Measurements from ENCODE around the gene ZNF497.
A peak's percentile ranks its signal among the peaks of the same experiment; 100 is the strongest.

ZNF497 gene

DNA sequence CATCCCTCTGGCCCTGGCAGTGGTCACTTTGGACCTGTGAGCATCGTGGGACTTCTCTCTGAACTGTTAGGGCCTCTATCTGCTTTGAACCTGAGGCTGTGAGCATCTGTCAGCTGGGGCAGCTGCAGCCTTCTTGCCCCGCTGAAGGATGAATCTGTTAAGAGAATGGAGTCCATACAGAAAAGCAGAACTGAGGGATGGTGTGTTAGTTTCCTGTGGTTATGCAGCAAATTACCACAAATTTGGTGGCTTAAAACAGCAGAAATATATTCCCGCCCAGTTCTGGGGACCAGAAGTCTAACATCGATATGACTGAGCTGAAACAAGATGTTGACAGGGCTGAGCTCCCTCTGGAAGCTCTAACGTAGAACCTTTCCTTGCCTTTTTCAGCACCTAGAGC is 1.6 kb upstream of the ZNF497 start:
- Histone ChIP-seq H3K27me3 (ENCODE audit: insufficient read depth, low read length) (no peaks in the 10 kb centered on the region), H3K36me3 (ENCODE audit: insufficient read depth, low read length) (no peaks in the 10 kb centered on the region), H3K4me3 (ENCODE audit: low read depth, low read length) (no peak overlapping the region), H3K4me1 (ENCODE audit: control insufficient read depth, insufficient read depth, low read length, unreplicated experiment) (no peaks in the 10 kb centered on the region), H2AFZ (ENCODE audit: low read length, unreplicated experiment) (no peak overlapping the region), H3K27ac (ENCODE audit: low read depth, low read length) (no peak overlapping the region), H3K79me2 (ENCODE audit: control insufficient read depth, insufficient read depth, low read length, unreplicated experiment) (no peaks in the 10 kb centered on the region)

DNA sequence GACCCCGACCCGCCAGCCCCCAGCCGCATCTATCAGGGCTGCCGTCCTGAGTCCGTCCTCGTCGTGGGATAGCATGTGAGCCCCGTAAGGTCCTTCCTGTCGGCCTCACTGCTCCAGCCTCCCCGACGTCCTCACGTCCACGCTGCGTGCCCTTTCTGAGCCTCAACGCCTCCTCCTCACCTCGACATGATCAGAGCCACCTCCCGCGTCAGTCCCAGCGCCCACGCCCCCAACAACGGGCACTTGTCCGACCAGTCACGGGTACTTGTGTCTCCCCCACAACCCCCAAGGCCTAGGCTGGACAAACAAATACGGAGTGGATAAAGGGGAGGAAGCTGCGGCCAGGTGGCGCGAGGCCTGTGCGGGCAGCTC is 665 bp downstream of the ZNF497 start:
- Histone ChIP-seq H2AFZ (ENCODE audit: low read length, unreplicated experiment) (peak overlapping the region; percentile 94), H3K79me2 (ENCODE audit: control insufficient read depth, insufficient read depth, low read length, unreplicated experiment) (no peaks in the 10 kb centered on the region), H3K27ac (ENCODE audit: low read depth, low read length) (peak overlapping the region; percentile 89), H3K4me1 (ENCODE audit: control insufficient read depth, insufficient read depth, low read length, unreplicated experiment) (no peaks in the 10 kb centered on the region), H3K36me3 (ENCODE audit: insufficient read depth, low read length) (no peaks in the 10 kb centered on the region), H3K4me3 (ENCODE audit: low read depth, low read length) (peak overlapping the region; percentile 92), H3K27me3 (ENCODE audit: insufficient read depth, low read length) (no peaks in the 10 kb centered on the region)

DNA sequence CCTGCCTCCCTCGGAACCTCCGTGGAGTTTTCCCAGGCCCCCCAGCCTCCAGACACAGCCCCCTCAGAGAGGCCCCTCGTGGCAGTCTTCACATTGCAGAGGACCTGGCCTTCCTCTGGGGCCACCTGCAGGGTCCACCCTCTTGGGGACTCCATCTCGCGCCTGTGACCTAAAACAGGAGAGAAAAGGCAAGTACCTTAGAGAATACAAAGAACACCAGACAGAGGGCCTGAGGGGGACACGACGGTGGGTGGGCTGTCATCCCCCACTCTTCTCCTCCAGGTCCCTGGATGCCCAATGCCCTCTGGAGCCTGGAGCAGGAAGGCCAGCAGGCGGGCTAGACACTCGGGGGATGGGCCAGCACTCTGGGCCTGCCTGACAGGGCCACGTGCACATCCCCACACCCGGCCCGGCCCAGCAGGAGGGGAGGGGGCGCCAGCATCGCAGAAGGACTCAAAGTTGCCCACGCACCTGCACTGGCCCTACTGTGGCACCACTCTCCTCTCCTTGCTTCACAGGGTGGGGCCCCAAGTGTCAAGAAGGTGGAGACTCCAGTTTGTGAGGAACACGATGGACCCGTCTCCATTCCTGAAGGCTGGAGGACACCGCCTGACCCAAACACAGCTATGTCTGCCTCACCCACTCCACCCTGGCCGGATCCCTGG is 4.9 kb downstream of the ZNF497 start:
- H3K79me2 ChIP-seq (ENCODE audit: control insufficient read depth, insufficient read depth, low read length, unreplicated experiment): no peaks in the 10 kb centered on the region
- no peak overlapping the region for H3K4me3 ChIP-seq (ENCODE audit: low read depth, low read length)
- no peaks in the 10 kb centered on the region for H3K4me1 ChIP-seq (ENCODE audit: control insufficient read depth, insufficient read depth, low read length, unreplicated experiment)
- no peak overlapping the region for H3K27ac ChIP-seq (ENCODE audit: low read depth, low read length)
- H3K36me3 ChIP-seq (ENCODE audit: insufficient read depth, low read length): no peaks in the 10 kb centered on the region
- H3K27me3 ChIP-seq (ENCODE audit: insufficient read depth, low read length): no peaks in the 10 kb centered on the region
- no peak overlapping the region for H2AFZ ChIP-seq (ENCODE audit: low read length, unreplicated experiment)

DNA sequence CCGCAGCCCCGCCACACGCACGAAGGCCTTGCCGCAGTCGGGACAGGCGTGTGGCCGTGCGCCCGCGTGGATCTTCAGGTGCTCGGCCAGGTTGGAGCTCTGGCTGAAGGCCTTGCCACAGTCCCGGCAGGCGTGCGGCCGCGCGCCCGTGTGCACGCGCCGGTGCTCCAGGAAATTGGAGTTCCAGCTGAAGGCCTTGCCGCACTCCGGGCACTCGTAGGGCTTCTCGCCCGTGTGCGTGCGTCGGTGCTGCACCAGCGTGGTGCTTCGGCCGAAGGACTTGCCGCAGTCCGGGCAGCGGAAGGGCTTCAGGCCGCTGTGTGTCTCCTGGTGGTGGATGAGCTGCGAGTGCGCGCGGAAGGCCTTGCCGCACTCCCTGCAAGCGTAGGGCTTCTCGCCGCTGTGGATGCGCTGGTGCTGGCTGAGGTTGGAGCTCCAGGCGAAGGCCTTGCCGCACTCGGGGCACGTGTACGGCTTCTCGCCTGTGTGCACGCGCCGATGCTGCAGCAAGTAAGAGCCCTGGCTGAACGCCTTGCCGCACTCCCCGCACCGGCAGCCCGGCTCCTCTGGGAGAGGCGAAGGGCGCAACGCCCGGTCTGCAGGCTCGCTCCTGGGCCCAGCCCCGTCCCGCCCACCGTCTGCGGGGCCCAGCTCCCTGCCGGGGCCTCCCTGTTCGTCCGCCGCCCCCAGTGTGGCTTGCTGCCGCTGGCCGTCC is 5.6 kb downstream of the ZNF497 start:
- Histone ChIP-seq H3K27ac (ENCODE audit: low read depth, low read length) (no peak overlapping the region), H2AFZ (ENCODE audit: low read length, unreplicated experiment) (no peak overlapping the region), H3K79me2 (ENCODE audit: control insufficient read depth, insufficient read depth, low read length, unreplicated experiment) (no peaks in the 10 kb centered on the region), H3K4me1 (ENCODE audit: control insufficient read depth, insufficient read depth, low read length, unreplicated experiment) (no peaks in the 10 kb centered on the region), H3K36me3 (ENCODE audit: insufficient read depth, low read length) (no peaks in the 10 kb centered on the region), H3K27me3 (ENCODE audit: insufficient read depth, low read length) (no peaks in the 10 kb centered on the region), H3K4me3 (ENCODE audit: low read depth, low read length) (no peak overlapping the region)

DNA sequence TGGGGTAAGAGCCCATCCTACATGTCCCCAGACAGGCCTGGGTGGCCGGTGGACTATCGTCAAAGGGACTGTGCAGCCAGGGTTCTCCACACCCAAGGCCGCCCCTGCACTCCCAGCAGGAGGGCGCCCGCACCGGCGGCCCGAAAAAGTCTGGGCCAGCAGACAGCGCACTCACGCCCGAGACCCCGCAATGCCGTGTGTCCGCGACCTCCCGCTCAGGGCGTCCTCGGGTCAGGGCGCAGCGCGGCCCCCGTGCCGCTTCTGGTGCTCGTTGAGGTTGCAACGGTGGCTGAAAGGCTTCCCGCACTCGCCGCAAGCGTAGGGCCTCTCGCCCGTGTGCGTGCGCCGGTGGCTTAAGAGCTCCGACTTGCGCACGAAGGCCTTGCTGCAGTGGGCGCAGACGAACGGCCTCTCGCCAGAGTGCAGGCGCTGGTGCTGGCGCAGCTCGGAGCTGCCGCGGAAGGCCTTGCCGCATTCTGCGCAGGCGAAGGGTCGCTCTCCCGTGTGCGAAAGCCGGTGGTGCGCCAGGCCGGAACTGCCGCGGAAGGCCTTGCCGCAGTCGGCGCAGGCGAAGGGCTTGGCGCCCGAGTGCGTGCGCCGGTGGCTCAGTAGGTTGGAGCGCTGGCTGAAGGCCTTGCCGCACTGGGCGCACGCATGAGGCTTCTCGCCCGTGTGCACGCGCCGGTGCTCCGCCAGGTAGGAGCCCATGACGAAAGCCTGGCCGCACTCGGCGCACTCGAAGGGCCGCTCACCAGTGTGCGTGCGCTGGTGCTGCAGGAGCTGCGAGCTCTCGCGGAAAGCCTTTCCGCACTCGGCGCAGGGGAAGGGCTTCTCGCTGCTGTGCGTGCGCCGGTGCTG is 6.4 kb downstream of the ZNF497 start:
- no peak overlapping the region for H2AFZ ChIP-seq (ENCODE audit: low read length, unreplicated experiment)
- H3K36me3 ChIP-seq (ENCODE audit: insufficient read depth, low read length): no peaks in the 10 kb centered on the region
- no peaks in the 10 kb centered on the region for H3K79me2 ChIP-seq (ENCODE audit: control insufficient read depth, insufficient read depth, low read length, unreplicated experiment)
- no peak overlapping the region for H3K27ac ChIP-seq (ENCODE audit: low read depth, low read length)
- no peaks in the 10 kb centered on the region for H3K4me1 ChIP-seq (ENCODE audit: control insufficient read depth, insufficient read depth, low read length, unreplicated experiment)
- H3K27me3 ChIP-seq (ENCODE audit: insufficient read depth, low read length): no peaks in the 10 kb centered on the region
- H3K4me3 ChIP-seq (ENCODE audit: low read depth, low read length): no peak overlapping the region

DNA sequence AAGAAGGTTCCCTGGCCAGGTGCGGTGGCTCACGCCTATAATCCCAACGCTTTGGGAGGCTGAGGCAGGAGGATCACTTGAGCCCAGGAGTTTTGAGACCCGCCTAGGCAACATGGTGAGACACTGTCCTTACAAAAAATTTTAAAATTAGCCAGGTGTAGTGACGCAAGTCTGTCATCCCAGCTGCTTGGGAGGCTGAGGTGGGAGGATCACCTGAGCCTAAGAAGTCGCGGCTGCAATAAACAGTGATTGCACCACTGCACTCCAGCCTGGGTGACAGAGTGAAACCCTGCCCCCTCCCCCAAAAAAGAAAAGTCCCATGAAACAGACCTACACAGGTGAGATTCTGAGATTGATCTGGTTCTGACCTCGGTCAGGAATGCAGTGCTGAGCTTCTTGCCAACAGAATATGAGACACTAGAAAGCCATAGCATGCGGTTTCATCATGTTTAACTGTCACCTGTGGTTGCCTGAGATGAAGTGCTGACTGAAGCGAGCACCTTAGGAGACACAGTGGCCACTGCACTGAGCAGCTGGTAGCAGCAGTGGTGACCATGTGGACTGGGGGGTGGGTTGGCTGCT is 7.2 kb downstream of the ZNF497 start:
- Histone ChIP-seq H3K4me1 (ENCODE audit: control insufficient read depth, insufficient read depth, low read length, unreplicated experiment) (no peaks in the 10 kb centered on the region), H3K27me3 (ENCODE audit: insufficient read depth, low read length) (no peaks in the 10 kb centered on the region), H3K36me3 (ENCODE audit: insufficient read depth, low read length) (no peaks in the 10 kb centered on the region), H3K4me3 (ENCODE audit: low read depth, low read length) (no peak overlapping the region), H2AFZ (ENCODE audit: low read length, unreplicated experiment) (no peak overlapping the region), H3K79me2 (ENCODE audit: control insufficient read depth, insufficient read depth, low read length, unreplicated experiment) (peaks cover 6% of the 10 kb centered on the region), H3K27ac (ENCODE audit: low read depth, low read length) (no peak overlapping the region)

DNA sequence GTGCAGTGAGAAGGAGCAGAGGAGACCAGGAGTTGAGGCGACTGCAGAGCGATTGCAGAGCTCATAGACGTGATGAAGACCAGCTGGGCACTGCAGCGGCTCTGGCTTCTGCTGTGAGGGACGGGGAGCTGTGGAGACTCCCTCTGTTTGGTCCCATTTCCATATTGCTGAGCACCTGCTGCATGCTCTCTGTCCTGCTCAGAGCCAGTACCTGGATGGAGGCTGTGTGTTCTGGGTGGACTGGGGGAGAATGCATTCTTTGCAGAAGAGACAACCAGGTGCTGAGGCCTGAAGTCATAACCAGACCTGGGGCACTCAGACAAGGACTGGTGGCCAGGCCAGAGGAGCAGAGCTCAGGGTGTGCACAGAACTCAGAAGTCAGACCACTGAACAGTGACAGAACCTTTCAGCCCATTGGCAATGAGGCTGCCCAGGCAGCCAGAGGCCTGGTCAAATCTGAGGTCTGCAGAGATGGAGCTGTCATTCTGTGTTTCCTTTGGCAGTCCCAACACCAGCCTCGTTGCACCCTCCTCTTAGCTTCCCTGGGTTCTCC is 8.0 kb downstream of the ZNF497 start:
- Histone ChIP-seq H3K27me3 (ENCODE audit: insufficient read depth, low read length) (no peaks in the 10 kb centered on the region), H3K4me1 (ENCODE audit: control insufficient read depth, insufficient read depth, low read length, unreplicated experiment) (no peaks in the 10 kb centered on the region), H3K4me3 (ENCODE audit: low read depth, low read length) (no peak overlapping the region), H3K79me2 (ENCODE audit: control insufficient read depth, insufficient read depth, low read length, unreplicated experiment) (peaks cover 11% of the 10 kb centered on the region), H3K27ac (ENCODE audit: low read depth, low read length) (no peak overlapping the region), H3K36me3 (ENCODE audit: insufficient read depth, low read length) (no peaks in the 10 kb centered on the region), H2AFZ (ENCODE audit: low read length, unreplicated experiment) (no peak overlapping the region)

DNA sequence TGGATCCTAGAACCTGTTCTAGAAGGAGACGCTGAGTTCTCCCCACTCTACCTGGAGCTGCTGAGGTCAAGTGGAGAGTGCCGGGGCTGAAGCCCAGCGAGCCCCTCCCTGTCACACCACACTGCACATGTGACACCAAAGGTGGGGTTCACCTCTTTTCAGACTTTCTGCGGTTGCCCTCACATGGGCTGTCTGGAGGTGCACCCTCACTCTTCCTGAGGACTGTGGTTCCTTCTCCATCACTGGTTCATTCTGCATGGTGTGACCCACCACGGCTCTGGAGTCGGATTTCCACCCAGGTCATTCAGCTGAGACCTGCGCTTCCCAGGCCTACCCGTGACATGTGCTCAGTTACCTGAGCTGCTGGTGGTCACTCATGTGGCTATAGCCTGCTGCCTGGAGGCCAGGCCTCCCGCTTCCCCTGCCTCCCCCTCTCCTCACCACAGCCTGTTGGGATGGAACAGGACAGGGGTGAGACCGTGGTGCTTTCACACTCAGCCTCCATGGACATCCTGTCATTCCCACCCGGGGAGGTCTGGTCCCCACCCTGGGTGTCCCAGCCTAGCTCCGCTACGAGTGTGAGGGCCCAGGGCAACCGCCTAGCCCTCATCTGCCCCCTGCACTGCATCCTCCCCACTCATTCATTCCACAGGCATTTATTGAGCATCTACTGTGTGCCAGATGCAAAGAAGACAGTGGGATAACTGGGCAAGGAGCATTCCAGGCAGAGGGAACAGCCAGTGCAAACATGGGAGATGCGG is 8.7 kb downstream of the ZNF497 start:
- H3K27me3 ChIP-seq (ENCODE audit: insufficient read depth, low read length): no peaks in the 10 kb centered on the region
- H3K4me3 ChIP-seq (ENCODE audit: low read depth, low read length): no peak overlapping the region
- no peaks in the 10 kb centered on the region for H3K4me1 ChIP-seq (ENCODE audit: control insufficient read depth, insufficient read depth, low read length, unreplicated experiment)

DNA sequence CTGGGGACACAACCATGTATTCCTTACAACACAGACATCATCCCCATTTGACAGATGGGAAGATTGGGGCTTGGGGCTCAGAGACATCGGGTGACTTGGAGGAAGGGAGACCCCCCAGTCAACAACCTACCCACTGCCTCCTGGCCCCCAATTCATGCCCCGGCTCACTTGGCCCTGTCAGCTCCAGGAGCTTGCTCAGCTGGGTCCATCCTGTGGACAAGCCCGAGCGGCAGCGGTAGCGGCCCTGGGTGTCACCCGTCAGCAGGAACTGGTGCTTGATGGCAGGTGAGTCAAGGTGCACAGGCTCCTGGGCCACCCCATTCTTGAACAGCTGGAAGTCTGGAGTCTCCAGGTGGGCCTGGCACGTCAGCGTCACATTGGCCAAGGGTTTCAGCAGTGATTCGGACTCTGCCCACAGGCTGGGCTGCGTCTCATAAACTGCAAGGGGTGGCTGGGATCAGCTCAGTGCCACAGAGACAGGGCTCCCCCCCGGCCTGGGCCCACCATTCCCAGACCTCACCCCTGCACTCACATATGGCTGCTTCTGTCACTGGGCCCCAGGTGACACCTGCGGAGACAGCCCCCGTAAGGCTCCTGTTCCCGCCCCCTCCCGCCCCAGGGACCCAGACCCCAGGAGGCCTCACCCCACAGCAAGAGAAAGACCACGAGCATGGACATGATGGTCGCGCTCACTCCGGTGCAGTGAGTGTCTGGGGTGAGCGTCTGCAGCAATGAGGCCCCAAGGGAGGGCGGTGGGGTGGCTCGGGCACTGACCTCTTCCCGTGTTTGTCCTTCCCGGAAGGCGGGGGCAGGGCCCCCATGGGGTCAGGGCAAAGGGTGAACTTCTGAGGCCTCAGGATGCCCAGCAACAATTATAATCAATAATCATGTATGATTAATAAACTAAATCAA is 9.5 kb downstream of the ZNF497 start, which contains the start of gene A1BG:
Gene A1BG (minus strand): TSS at position 733 of the 912 bp plus-strand sequence. CDS start 55 bp downstream, at position 678.
- Histone ChIP-seq H3K4me1 (ENCODE audit: control insufficient read depth, insufficient read depth, low read length, unreplicated experiment) (no peaks in the 10 kb centered on the region), H3K27me3 (ENCODE audit: insufficient read depth, low read length) (no peaks in the 10 kb centered on the region), H2AFZ (ENCODE audit: low read length, unreplicated experiment) (no peak within 1 kb of the TSS), H3K79me2 (ENCODE audit: control insufficient read depth, insufficient read depth, low read length, unreplicated experiment) (peaks cover 22% of the 10 kb centered on the region), H3K36me3 (ENCODE audit: insufficient read depth, low read length) (no peaks in the 10 kb centered on the region), H3K27ac (ENCODE audit: low read depth, low read length) (no peak within 1 kb of the TSS), H3K4me3 (ENCODE audit: low read depth, low read length) (no peak within 1 kb of the TSS)

More for the DNA sequence above, 8.7 kb downstream of the ZNF497 start:
- Histone ChIP-seq H3K36me3 (ENCODE audit: insufficient read depth, low read length) (no peaks in the 10 kb centered on the region), H3K79me2 (ENCODE audit: control insufficient read depth, insufficient read depth, low read length, unreplicated experiment) (peaks cover 18% of the 10 kb centered on the region), H2AFZ (ENCODE audit: low read length, unreplicated experiment) (no peak overlapping the region), H3K27ac (ENCODE audit: low read depth, low read length) (no peak overlapping the region)
